GM12878 (cell line): ENCODE results near the gene ETS1. TPM values are rescaled to one million over a fixed set of nuclear protein-coding genes. Genes with fewer than 3 reads are reported as not detected.

Experiments
- ATAC-seq: fragments of 200-7000 bp; cut with Tn5 transposase; 3 replicates; pipeline ENCODE4 v1.9.1; 2020; ENCODE audit warnings: mild to moderate bottlenecking, moderate library complexity
- BruUV-seq: library from RNA; stranded (reverse); fragments of 400-500 nt; replicated peaks from 2 replicates; lab custom pipeline; 2021; lab: Mats Ljungman, UMichigan
- CTCF ChIA-PET: fragments of 300-600 bp; sonication (Branson Sonifier 250); formaldehyde crosslinking; extraction: SDS; loops from one replicate; lab custom pipeline; 2021; ENCODE audit warnings: inconsistent platforms; lab: Yijun Ruan, JAX
- POLR2A ChIA-PET: fragments of 350-600 bp; formaldehyde crosslinking; extraction: SDS; loops from one replicate; lab custom pipeline; 2021; ENCODE audit warnings: inconsistent platforms; lab: Charles Lee
- RAD21 ChIA-PET: fragments of 300-600 bp; sonication (Branson Sonifier 250); formaldehyde crosslinking; loops from one replicate; lab custom pipeline; 2023; ENCODE audit warnings: antibody characterized with exemption; ENCODE audit not compliant: unreplicated experiment; lab: Charles Lee
- SMC1A ChIA-PET: fragments of 300-600 bp; sonication (Branson Sonifier 250); formaldehyde crosslinking; loops from one replicate; lab custom pipeline; 2023; ENCODE audit not compliant: unreplicated experiment, uncharacterized antibody; lab: Charles Lee
- DNase-seq: peaks from one replicate; pipeline ENCODE4 v3.0.0-alpha.2; 2011; ENCODE audit warnings: low read depth, low spot score
- FAIRE-seq: peaks from 3 replicates; lab custom pipeline; 2011; peaks lifted over from hg19 to GRCh38; lab: Jason Lieb, UNC
- H2AFZ ChIP-seq: 2 replicates; pipeline ENCODE4 v1.6.0; 2011; ENCODE audit warnings: low read depth, low read length, control low read depth; ENCODE audit not compliant: control insufficient read depth
- H3K27ac ChIP-seq: 2 replicates; pipeline ENCODE4 v1.5.1; 2011; ENCODE audit warnings: control low read depth; ENCODE audit not compliant: control insufficient read depth, insufficient read depth
- H3K27me3 ChIP-seq, 2 experiments: replicated peaks in 1 of 2; 2 replicates each; pipeline versions ENCODE4 v1.6.0 to v1.6.1; 2011; ENCODE audit warnings: low read length in 1 of 2; ENCODE audit not compliant: control insufficient read depth in 2 of 2, insufficient read depth in 2 of 2
- H3K36me3 ChIP-seq, 2 experiments: 2 replicates each; pipeline ENCODE4 v1.5.1; 2011; ENCODE audit warnings: low read length in 1 of 2; ENCODE audit not compliant: control insufficient read depth in 2 of 2, insufficient read depth in 2 of 2
- H3K4me1 ChIP-seq: 2 replicates; pipeline ENCODE4 v1.6.1; 2011; ENCODE audit warnings: mild to moderate bottlenecking, low read length, moderate library complexity, mixed read lengths; ENCODE audit not compliant: control insufficient read depth, insufficient read depth
- H3K4me2 ChIP-seq: 2 replicates; pipeline ENCODE4 v1.6.0; 2011; ENCODE audit warnings: control low read depth; ENCODE audit not compliant: control insufficient read depth, insufficient read depth
- H3K4me3 ChIP-seq: fragments of 200-600 bp; sonication (generic); 2 replicates; pipeline ENCODE4 v1.5.1; 2016
- H3K79me2 ChIP-seq: 2 replicates; pipeline ENCODE4 v1.6.0; 2011; ENCODE audit warnings: low read length; ENCODE audit not compliant: control insufficient read depth, insufficient read depth
- H3K9ac ChIP-seq: 2 replicates; pipeline ENCODE4 v1.8.0; 2011; ENCODE audit warnings: low read length, control low read depth, mixed read lengths; ENCODE audit not compliant: control insufficient read depth, insufficient read depth
- H3K9me3 ChIP-seq: replicated peaks from 3 replicates; pipeline ENCODE4 v1.5.1; 2011; ENCODE audit warnings: mild to moderate bottlenecking, low read length; ENCODE audit not compliant: control insufficient read depth, insufficient read depth
- H4K20me1 ChIP-seq: 2 replicates; pipeline ENCODE4 v1.6.0; 2011; ENCODE audit not compliant: control insufficient read depth, insufficient read depth
- CEBPZ ChIP-seq: fragments of 150-350 bp; IDR thresholded peaks from 2 replicates; pipeline ENCODE4 v1.6.1; 2016; ENCODE audit warnings: low read depth, low read length
- EZH2 ChIP-seq: IDR thresholded peaks from 2 replicates; pipeline ENCODE4 v1.6.1; 2012; ENCODE audit warnings: low read depth, mild to moderate bottlenecking, control low read depth, inconsistent platforms, low read length, borderline replicate concordance; ENCODE audit not compliant: control insufficient read depth
- IRF4 ChIP-seq: IDR thresholded peaks from 2 replicates; pipeline ENCODE4 v1.6.1; 2011; ENCODE audit warnings: low read depth, low read length
- IRF5 ChIP-seq: fragments of 450-650 bp; IDR thresholded peaks from 2 replicates; pipeline ENCODE4 v1.6.1; 2017; ENCODE audit warnings: borderline replicate concordance
- MAX ChIP-seq: IDR thresholded peaks from 2 replicates; pipeline ENCODE4 v1.6.1; 2012; ENCODE audit warnings: low read depth, low read length, improper control_type of control experiment
- MEF2A ChIP-seq: IDR thresholded peaks from 2 replicates; pipeline ENCODE4 v1.6.1; 2011; ENCODE audit warnings: low read depth, mild to moderate bottlenecking, low read length, moderate library complexity; ENCODE audit not compliant: insufficient read depth
- RCOR1 ChIP-seq: conservative IDR thresholded peaks from 2 replicates; pipeline ENCODE4 v1.6.1; 2012; ENCODE audit warnings: low read depth, low read length, improper control_type of control experiment
- YBX1 ChIP-seq: fragments of 450-650 bp; IDR thresholded peaks from 2 replicates; pipeline ENCODE4 v1.6.1; 2016; ENCODE audit warnings: antibody characterized with exemption
- WGBS: methylation state at CpG from one replicate; pipeline ENCODE4 v1.1.6; 2016; ENCODE audit warnings: low lambda C conversion rate; ENCODE audit not compliant: insufficient replicate concordance, insufficient coverage; ENCODE audit errors: missing lambda C conversion rate; 5-methylcytosine and 5-hydroxymethylcytosine counted together
- in situ Hi-C: fragments of 300-500 bp; cut with MboI; formaldehyde crosslinking; loops from 9 replicates; pipeline ENCODE4 v1.14.3; 2018; ENCODE audit warnings: mixed read lengths
- intact Hi-C: fragments of 100-400 bp; cut with micrococcal nuclease; formaldehyde crosslinking; loops from one replicate; pipeline ENCODE4 v1.14.2; 2022; ENCODE audit not compliant: unreplicated experiment
- polyA plus RNA-seq, 11 experiments: library from polyadenylated mRNA; depleted of rRNA in 4 of 11; unstranded in 6 of 11; stranded (reverse) in 5 of 11; fragments of >200 nt; fragmentation: Nextera tagmentation in 4 of 11; fragmentation: Illumina TruSeq in 1 of 11; extraction: Ambion mirVana in 4 of 11; extraction: Trizol in 1 of 11; gene quantifications; 1 replicate in 1 of 11; 2 replicates in 10 of 11; pipeline versions ENCODE4 v1.2.1 to v1.2.3, GENCODE V29; 2011 to 2016; ENCODE audit warnings: inconsistent platforms in 2 of 11, missing spikeins in 2 of 11, low read depth in 1 of 11
- total RNA-seq, 4 experiments: library from RNA; depleted of rRNA in 3 of 4; stranded (reverse); fragments of >200 nt in 3 of 4; fragmentation: Illumina TruSeq in 1 of 4; extraction: Trizol in 1 of 4; gene quantifications; 2 replicates each; pipeline versions ENCODE4 v1.2.1 to v1.2.3, GENCODE V29; 2013 to 2021

Gene ETS1
- total and polyA plus RNA-seq, 10 of the 15 experiments (the other 5 are each of a cell fraction or from before 2014, with no cell fraction given), result 12.5 to 112 (median 55.5) TPM

GRCh38 chr11:128434818-128435217 is 152.5 kb downstream of the ETS1 start:
- no peak overlapping the region for H2AFZ ChIP-seq
- H3K4me3 ChIP-seq, result no peak overlapping the region
- H3K9me3 ChIP-seq, result no peaks in the 10 kb centered on the region
- no peak overlapping the region for H3K4me2 ChIP-seq
- intact Hi-C loops (no loop called here), in situ Hi-C loops (no loop called here)
- no peak overlapping the region for H3K9ac ChIP-seq
- WGBS, result 65% methylated on average over 3 of the region's 3 CpGs
- H4K20me1 ChIP-seq, result no peaks in the 10 kb centered on the region
- ChIA-PET RAD21 (interaction anchor here (0.9 kb wide), 1 partner anchor 48 kb away, joined by 3 read pairs; no protein-coding TSS in a partner anchor), POLR2A (no interaction called here), CTCF (interaction anchor here (0.5 to 1.2 kb wide), 4 partner anchors 16 to 1261 kb away, joined by 3 to 4 read pairs (median 4); no protein-coding TSS in a partner anchor), SMC1A (interaction anchor here (0.9 to 2.3 kb wide), 7 partner anchors 8 to 112 kb away, joined by 3 to 5 read pairs (median 4); no protein-coding TSS in a partner anchor)
- TF ChIP-seq EZH2 (no peak), IRF5 (no peak), MAX (no peak), RCOR1 (no peak), YBX1 (no peak), IRF4 (no peak), MEF2A (no peak), CEBPZ (no peak)
- no peaks in the 10 kb centered on the region for H3K79me2 ChIP-seq
- ATAC-seq (no peak), DNase-seq (no peak), FAIRE-seq (no peak)
- H3K27ac ChIP-seq, result no peak overlapping the region
- H3K4me1 ChIP-seq, result no peaks in the 10 kb centered on the region
- H3K36me3 ChIP-seq, result no peaks in the 10 kb centered on the region
- no TSS peak for BruUV-seq
- H3K27me3 ChIP-seq, result no peaks in the 10 kb centered on the region
